Measurements from ENCODE around the gene SMPD3. TPM values are rescaled to one million over a fixed set of nuclear protein-coding genes. Genes with fewer than 3 reads are reported as not detected.

SMPD3 gene
- total and polyA plus RNA-seq, 7 donors = 0.04 to 0.21 (median 0.08) TPM

- no peaks in the 10 kb centered on the region for H3K9me3 ChIP-seq
- no peaks in the 10 kb centered on the region for H3K36me3 ChIP-seq (ENCODE audit: insufficient read depth in 1 of 2, low read depth in 1 of 2)
- TF ChIP-seq, protein P1, sequence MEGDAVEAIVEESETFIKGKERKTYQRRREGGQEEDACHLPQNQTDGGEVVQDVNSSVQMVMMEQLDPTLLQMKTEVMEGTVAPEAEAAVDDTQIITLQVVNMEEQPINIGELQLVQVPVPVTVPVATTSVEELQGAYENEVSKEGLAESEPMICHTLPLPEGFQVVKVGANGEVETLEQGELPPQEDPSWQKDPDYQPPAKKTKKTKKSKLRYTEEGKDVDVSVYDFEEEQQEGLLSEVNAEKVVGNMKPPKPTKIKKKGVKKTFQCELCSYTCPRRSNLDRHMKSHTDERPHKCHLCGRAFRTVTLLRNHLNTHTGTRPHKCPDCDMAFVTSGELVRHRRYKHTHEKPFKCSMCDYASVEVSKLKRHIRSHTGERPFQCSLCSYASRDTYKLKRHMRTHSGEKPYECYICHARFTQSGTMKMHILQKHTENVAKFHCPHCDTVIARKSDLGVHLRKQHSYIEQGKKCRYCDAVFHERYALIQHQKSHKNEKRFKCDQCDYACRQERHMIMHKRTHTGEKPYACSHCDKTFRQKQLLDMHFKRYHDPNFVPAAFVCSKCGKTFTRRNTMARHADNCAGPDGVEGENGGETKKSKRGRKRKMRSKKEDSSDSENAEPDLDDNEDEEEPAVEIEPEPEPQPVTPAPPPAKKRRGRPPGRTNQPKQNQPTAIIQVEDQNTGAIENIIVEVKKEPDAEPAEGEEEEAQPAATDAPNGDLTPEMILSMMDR (IDR thresholded peaks at IDR 0.05) = no peak
- no peak overlapping the region for H3K4me3 ChIP-seq
- no peaks in the 10 kb centered on the region for H3K4me1 ChIP-seq
- no peak overlapping the region for H3K27ac ChIP-seq
- WGBS, 3 donors = 64 to 73% (median 64%) methylated on average over 15 of the region's 15 CpGs
- intact Hi-C loops (cut with DNase I) = no loop called here
- DNase-seq (no peak), ATAC-seq (peak in 3 of 4 donors; percentile 39 to 48 (median 42))
- no peaks in the 10 kb centered on the region for H3K27me3 ChIP-seq (ENCODE audit: insufficient read depth in 3 of 3, low read length in 2 of 3)
These were observed 32.0 kb downstream of the SMPD3 start for GRCh38 chr16:68416057-68417046.

- 48 to 69% (median 50%) methylated on average over 2 of the region's 2 CpGs for WGBS, 3 donors
- TF ChIP-seq, protein P1 (IDR thresholded peaks at IDR 0.05) = no peak
- no peak for ATAC-seq
- Histone ChIP-seq H3K36me3 (ENCODE audit: insufficient read depth in 1 of 2, low read depth in 1 of 2) (no peaks in the 10 kb centered on the region), H3K9me3 (no peaks in the 10 kb centered on the region), H3K27me3 (ENCODE audit: insufficient read depth in 3 of 3, low read length in 2 of 3) (no peaks in the 10 kb centered on the region), H3K4me3 (no peak overlapping the region), H3K27ac (no peak overlapping the region), H3K4me1 (no peaks in the 10 kb centered on the region)
- DNase-seq = no peak
- intact Hi-C loops (cut with DNase I) = no loop called here
These were observed 33.7 kb downstream of the SMPD3 start for GRCh38 chr16:68414581-68414980.

DNA sequence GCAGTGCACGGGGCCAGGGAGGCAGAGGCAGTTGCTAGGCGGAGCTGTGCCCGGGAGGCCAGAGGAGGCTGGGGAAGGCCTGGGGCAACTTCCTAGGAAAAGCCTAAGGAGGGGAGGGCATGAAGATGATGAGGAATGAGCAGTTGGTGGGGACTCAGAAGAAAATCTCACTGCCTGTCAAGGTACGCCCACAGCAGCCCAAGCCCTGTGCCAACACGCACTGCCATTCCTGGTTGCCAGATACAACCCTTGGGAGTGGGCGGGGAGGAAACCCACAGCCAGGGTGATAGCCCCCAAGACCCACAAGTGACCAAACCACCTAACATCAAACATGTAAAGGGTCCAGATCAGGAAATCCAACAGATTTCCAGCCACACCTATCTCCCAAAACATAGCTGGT, 36.2 kb downstream of the SMPD3 start:
- Histone ChIP-seq H3K27ac (no peak overlapping the region), H3K4me1 (no peaks in the 10 kb centered on the region), H3K27me3 (ENCODE audit: insufficient read depth in 3 of 3, low read length in 2 of 3) (no peaks in the 10 kb centered on the region), H3K9me3 (no peaks in the 10 kb centered on the region), H3K4me3 (no peak overlapping the region), H3K36me3 (ENCODE audit: insufficient read depth in 1 of 2, low read depth in 1 of 2) (no peaks in the 10 kb centered on the region)
- WGBS, 3 donors = 91 to 95% (median 91%) methylated on average over 6 of the region's 6 CpGs
- intact Hi-C loops (cut with DNase I) = no loop called here
- TF ChIP-seq, protein P1 (IDR thresholded peaks at IDR 0.05) = no peak
- no peak for ATAC-seq
- no peak for DNase-seq

DNA sequence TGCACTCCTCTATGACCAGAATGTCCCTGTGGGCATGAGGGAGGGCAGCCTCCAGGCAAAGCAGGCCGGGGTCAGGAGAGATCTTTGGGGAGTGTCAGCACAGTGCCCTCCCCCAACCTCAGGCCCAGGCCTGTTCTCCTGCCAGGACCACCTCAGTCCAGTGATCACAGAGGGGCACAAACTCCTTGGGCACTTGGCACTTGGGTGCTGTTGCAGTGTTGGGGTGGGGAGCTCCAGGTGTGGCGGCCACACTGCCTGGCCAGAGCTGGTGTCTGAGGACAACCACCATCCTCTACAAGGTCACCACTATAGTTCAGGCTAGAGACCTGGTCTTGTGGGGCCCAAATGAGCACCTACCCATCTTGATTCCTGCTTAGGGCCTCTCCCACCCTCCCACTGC, 37.2 kb downstream of the SMPD3 start:
- no peaks in the 10 kb centered on the region for H3K4me1 ChIP-seq
- WGBS, 3 donors = 89 to 92% (median 89%) methylated on average over 2 of the region's 2 CpGs
- no peaks in the 10 kb centered on the region for H3K27me3 ChIP-seq (ENCODE audit: insufficient read depth in 3 of 3, low read length in 2 of 3)
- TF ChIP-seq, protein P1 (IDR thresholded peaks at IDR 0.05) = no peak
- H3K9me3 ChIP-seq = no peaks in the 10 kb centered on the region
- ATAC-seq (no peak), DNase-seq (no peak)
- H3K27ac ChIP-seq = no peak overlapping the region
- no peaks in the 10 kb centered on the region for H3K36me3 ChIP-seq (ENCODE audit: insufficient read depth in 1 of 2, low read depth in 1 of 2)
- intact Hi-C loops (cut with DNase I) = no loop called here
- no peak overlapping the region for H3K4me3 ChIP-seq
